ENCODE data around the gene EMB.
"Not testable (repeated sequence)": the region's sequence is repeated elsewhere in the genome, so short reads cannot be mapped to it uniquely, and the experiment has no call there.

Gene EMB, protein sequence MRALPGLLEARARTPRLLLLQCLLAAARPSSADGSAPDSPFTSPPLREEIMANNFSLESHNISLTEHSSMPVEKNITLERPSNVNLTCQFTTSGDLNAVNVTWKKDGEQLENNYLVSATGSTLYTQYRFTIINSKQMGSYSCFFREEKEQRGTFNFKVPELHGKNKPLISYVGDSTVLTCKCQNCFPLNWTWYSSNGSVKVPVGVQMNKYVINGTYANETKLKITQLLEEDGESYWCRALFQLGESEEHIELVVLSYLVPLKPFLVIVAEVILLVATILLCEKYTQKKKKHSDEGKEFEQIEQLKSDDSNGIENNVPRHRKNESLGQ

DNA sequence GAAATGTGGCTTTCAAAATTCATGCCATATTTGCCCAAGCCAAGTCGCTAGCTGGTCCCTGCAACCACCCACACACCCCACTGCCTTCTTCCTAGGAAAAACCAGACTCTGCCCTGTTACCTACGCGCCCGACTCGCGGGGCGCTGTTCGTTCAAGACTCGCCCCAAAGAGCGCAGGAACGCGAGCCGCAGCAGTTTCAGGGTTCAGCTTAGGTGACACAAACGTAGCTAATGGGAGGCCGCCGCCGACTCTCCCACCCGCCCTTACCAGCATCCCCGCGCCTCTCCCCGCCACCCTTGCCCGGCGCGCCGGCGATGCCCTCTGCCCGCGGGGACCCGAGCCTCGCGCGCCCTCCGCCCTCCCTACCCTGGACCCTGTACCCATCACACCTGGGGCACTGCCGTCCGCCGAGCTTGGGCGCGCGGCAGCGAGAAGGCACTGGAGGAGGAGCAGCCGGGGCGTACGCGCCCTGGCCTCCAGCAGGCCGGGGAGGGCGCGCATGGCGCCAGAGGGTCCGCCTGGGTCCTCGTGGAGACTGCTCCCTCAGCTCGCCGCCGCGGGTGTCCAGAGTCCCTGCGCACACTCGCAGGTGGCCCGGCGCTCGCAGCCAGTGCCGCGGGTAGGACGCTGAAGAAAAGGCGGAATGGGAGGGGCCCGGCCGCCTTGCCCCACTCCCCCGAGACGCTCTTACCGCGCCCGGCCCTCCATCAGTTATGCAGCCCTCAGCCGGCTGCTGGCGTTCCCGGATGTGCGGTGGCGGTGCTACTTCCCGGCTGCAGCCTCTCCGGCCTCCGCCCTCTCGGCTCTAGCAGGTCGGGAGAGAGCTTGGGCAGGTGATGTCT lies at the start of gene EMB:
Gene EMB (minus strand): TSS at position 638 of the 842 bp plus-strand sequence. CDS start 137 bp downstream, at position 501.
- peak; percentile 16 for DNase-seq

DNA sequence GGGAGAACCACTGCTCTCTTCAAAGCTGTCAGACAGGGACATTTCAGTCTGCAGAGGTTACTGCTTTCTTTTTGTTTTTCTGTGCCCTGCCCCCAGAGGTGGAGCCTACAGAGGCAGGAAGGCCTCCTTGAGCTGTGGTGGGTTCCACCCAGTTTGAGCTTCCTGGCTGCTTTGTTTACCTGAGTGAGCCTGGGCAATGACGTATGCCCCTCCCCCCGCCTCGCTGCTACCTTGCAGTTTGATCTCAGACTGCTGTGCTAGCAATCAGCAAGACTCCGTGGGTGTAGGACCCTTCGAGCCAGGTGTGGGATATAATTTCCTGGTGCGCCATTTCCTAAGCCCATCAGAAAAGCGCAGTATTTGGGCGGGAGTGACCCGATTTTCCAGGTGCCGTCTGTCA lies 48.4 kb upstream of the EMB start:
- not testable (repeated sequence) for DNase-seq

DNA sequence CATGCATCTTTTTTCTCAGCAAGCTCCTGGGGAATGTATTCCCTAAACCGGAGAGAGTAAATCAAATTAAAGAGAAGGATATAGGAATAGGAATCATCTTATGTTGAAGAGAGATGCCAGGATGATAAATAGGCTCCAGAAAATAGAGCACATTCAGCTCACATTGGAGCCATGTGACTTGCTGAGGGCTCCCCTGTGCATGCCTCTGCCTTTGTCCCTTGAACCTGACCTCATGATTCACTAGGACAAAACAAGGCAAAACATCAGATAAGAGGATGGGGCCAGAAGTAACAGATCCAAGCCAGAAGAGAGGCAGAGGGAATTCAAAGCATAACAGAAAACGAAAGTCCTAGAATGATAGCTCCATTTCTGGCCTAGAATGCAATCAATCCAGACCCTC lies 37.7 kb upstream of the EMB start:
- not testable (repeated sequence) for DNase-seq

DNA sequence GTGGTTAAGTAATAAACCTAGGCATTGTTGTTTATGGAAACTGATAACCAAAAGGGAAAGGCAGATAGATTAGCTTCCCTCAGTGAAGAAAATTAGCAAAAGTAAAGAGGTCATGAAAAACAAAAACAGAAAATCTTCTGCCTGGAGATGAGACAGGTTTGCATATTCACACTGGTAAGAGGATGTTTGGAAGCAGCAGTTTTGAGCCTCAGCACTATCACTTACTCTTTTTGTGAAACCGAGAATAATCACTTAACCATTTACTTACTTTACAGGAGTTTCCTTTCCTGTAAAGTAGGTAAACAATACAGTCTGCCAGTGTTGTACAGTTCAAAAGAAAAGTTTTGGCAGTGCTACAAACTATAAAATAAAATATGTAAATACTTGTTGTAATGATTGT lies 35.5 kb upstream of the EMB start:
- no peak for DNase-seq

DNA sequence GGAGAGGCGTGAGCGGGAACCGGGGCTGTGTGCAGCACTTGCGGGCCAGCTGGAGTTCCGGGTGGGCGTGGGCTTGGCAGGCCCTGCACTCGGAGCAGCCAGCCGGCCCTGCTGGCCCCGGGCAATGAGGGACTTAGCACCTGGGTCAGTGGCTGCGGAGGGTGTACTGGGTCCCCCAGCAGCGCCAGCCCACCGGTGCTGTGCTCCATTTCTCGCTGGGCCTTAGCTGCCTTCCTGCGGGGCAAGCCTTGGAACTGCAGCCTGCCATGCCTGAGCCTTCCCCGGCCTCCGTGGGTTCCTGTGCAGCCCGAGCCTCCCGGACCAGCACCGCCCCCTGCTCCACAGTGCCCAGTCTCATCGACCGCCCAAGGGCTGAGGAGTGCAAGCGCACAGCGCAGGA lies 23.9 kb upstream of the EMB start:
- not testable (repeated sequence) for DNase-seq

DNA sequence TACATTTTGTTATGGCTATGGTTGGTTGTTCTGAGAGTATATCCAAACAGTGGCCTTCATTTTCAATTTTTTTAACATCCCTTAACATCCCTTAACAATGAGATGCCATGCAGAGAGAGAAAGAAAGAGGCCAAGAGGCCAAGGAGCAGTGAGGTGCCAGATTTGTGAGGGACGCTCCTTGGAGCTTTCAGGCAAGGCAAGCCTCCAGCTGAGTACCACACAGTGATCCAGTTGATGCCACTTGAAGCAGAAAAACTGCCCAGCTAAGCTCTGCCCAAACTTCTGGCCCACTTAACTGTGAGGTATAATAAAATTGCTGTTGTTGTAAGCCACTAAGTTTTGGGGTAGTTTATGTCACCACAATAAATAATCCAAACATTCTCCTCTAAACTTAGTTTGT lies 22.6 kb upstream of the EMB start:
- DNase-seq: no peak

DNA sequence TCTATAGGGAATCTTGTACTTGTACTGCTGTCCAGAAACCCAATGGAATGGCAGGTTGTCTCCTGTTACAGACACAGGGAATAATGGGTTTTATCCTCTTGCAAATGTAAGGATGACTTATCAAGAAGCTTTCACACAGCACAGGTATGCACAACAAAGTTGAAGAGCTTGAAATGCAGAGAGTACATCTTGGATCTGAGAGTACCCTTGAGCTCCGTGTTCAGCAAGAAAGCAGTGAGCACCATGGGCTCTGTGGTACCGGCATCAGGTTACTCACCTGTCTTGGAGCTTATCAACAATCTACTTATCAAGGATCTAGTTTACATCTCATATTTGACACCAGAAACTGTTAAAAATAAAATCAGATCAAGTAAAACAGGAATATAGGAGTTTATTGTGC lies 22.0 kb upstream of the EMB start:
- peak; percentile 29 for DNase-seq

DNA sequence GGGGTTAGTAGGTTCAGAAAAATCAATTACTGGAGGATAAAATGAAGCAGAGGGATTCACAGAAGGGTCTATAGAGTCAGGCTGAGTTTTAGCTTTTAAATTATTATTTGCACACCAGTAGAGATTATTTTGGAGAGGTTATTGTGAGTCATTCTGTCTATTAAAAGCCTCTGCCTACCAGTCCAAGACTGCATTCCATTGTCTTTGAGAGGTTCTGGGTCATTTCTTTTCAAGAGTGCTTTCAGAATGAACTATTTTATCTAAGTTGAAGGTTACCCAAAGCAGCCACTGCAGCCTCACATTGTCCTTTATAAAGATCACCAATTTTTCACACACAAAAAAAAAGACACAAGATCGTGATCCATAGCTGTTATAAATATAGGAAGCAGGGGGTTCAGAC lies 21.5 kb upstream of the EMB start:
- not testable (repeated sequence) for DNase-seq

DNA sequence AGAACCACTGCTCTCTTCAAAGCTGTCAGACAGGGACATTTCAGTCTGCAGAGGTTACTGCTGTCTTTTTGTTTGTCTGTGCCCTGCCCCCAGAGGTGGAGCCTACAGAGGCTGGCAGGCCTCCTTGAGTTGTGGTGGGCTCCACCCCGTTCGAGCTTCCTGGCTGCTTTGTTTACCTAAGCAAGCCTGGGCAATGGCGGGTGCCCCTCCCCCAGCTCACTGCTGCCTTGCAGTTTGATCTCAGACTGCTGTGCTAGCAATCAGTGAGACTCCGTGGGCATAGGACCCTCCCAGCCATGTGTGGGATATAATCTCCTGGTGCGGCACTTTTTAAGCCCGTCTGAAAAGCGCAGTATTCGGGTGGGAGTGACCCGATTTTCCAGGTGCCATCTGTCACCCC lies 17.3 kb upstream of the EMB start:
- DNase-seq: not testable (repeated sequence)

DNA sequence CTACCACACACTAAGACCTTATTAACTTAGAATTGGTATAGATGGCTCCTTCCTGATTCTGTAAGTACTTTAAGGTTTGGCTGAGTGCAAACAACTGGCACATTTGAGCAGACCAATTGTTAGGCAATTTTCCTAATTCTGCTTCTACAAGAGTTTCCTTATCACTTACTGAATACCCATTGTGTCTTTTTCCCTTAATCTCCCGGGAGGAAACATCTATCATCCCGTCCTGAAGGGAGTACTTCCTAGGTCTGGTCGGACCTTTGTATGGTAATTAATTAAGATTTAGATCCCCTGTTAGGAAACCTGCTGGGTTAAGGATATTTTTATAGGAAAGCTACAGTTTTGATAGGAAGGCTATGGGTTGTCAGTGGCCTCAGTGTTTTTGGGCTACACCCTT lies 8.2 kb upstream of the EMB start:
- not testable (repeated sequence) for DNase-seq

DNA sequence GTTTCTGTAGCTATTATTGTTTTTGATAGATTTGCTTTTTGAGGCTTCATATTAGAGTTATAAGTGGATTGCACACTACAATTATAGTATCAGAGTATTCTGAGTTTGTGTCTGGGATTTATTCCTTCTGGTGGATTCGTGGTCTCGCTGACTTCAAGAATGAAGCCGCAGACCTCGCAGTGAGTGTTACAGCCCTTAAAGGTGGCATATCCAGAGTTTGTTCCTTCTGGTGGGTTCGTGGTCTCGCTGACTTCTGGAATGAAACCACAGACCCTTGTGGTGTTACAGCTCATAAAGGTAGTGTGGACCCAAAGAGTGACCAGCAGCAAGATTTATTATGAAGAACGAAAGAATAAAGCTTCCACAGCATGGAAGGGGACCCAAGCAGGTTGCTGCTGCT lies 6.9 kb upstream of the EMB start:
- no peak for DNase-seq

DNA sequence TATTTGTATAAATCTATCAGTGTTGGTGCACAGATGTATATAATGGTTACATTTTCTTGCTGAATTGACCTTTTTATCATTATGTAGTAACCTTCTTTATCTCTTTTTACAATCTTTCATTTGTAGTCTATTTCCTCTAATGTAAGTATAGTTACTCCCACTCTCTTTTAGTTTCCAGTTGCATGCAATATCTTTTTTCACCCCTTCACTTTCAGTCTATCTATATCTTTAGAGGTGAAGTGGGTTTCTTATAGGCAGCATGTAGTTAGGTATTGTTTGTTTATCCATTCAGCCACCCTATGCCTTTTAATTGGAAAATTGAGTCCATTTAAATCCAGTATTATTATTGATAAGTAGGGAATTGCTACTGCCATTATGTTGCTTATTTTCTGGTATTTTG lies 6.1 kb upstream of the EMB start:
- no peak for DNase-seq

DNA sequence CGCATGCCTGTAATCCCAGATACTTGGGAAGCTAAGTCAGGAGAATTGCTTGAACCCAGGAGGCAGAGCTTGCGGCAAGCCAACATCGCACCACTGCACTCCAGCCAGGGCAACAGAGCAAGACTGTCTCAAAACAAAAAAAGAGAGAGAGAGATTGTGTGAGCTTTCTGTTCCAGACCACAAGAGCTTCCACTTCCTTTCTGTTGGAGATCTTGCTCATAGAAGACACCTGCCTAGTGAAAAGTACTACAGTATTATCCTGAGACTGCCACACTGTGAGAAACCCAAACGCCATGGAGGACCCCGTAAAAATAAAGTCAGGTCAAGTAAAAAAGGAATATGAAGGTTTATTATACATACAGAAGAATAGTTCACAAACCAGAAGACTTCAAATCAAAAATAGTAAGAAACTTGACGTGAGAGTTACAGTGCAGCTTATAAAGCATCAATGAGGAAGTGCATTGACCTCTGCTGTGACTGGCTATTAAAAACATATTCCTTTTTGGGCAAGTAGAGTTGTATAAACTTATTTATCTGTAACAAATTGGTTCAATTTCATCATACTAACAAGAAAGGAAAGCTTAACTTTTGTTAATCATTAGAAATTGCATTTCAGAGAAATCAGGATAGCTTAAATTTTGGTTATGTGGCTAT lies 4.3 kb upstream of the EMB start:
- no peak for DNase-seq

DNA sequence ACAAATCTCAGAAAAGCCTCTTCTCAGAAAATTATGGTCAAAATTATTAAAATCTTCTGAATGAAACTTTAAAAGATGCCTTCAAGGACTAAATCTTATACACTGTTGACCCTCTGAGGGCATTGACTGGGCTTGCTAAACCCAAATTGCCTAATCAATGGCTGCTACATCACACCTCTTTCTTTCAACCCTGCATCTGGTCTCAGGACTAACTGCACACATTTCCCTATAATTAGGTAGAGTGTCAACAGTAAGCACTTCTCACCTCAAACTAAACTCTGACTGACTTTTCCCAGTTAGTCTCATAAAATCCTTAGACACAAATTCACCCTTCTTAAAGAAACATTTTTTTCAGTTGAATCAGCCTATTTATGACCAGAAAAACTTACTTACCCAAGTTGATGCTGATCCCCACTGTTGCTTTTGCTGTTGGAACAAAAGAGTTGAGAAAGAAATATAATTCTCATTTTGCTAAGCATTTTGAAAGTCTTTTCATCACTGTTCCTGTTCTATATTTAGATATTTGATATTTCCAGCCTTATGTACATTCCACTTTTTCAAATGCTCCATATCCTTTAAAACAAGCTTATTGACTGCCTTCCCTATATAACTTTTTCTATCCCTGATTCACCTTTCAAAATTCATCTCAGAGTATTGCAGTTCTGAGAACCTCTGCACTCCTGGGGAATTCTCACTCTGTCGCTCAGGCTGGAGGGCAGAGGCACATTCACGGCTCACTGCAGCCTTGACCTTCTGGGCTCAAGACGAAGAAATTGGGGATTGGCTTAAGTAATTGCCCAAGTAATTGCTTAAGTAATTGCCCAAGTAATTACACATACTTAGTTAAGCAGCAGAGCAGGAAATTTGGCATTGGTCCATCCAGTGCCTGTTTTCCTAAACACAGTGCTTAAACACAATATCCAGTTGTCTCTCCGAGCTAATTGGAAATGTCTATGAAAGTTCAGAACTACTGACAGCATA lies 1.8 kb upstream of the EMB start:
- peak; percentile 53 for DNase-seq

DNA sequence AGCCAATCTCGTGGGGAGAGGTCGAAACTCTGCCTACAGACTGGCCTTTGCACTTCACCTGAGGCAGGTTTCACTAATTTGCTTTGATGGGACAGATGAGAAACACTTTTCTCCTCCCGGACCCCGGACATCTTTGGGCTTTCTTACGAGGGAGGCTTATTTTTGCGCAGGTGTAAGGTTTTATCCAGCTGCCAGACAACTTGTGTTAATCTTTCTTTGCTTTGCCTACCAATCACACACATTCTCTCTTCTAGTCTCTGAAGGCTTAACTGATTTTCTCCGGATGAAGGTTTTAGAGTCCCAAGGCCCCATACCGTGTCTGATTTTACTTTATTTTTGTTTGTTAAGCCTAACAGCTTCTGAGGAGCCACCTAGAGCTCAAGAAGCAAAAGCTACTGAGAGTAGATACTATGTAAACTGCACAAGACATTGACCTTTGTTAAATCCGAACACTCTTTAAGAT lies 436 bp upstream of the EMB start:
- DNase-seq: no peak

DNA sequence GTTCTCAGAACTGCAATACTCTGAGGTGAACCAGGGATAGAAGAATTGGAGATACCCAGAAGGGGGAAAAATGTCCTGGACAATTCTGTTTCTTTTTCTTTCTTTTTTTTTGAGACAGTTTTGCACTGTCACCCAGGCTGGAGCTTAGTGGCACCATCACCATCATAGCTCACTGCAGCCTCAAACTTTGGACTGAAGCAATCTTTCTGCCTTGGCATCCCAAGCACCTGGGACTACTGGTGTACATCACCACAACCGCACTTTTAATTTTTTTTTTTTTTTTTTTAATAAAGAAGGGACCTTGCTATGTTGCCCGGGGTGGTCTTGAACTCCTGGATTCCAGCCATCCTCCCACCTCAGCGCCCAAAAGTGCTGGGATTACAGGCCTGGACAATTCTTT lies 1.9 kb downstream of the EMB start:
- DNase-seq: no peak

DNA sequence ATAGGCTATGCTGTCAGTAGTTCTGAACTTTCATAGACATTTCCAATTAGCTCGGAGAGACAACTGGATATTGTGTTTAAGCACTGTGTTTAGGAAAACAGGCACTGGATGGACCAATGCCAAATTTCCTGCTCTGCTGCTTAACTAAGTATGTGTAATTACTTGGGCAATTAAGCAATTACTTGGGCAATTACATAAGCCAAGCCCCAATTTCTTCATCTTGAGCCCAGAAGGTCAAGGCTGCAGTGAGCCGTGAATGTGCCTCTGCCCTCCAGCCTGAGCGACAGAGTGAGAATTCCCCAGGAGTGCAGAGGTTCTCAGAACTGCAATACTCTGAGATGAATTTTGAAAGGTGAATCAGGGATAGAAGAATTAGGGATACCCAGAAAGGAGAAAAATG lies 3.0 kb downstream of the EMB start:
- not testable (repeated sequence) for DNase-seq

DNA sequence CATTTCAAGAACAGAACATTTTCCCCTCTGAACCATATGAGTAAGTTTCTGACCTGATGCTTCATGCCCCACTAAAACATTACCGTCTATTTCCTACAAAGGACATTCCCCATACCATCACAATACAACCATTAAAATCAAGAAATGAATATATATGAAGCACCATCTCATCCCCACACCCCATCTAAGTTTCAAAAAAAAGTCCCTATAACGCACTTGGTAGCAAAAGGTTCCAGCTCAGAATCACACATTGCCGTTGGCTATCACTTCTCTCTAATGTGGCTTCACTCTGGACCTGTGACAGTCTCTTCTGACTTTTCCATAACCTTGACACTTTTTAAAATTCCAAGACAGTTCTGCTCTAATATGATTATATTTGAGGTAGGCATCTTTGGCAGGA lies 5.9 kb downstream of the EMB start:
- DNase-seq: no peak

DNA sequence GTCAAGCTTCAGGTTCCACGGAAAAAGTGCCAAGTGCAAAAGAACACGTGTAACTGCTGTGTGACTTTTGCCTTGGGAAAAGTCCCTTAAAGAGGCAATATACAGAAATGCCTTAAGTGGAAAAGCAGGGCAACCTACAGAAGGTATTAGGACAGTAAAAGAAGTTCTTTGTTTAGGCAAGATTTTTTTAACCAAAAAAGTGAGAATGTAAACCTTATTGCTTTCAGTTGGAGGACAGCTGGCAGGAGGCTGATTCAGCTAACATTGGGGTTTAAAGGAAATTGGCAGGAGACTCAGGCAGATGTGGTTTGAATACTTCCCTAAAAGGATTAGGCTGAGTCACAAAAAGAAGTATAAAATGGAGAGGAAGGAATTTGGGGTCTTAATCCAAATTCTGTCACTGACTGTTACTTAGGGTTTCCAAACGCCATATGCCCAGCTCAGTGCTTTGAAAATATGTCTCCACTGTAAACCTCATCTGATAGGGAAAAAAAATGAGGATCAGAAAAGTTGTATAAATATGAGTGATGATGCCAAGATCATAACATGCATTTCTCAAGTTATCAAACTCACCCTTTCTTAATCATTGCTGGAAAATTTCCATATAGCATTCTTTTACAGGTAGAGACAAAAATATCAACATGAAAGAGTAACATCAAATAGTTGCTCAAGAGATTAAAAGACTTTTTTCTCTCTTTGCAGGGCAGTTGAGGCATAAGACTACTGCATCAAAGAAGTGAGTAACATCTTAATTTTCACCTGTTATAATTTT lies 9.8 kb downstream of the EMB start:
- DNase-seq: not testable (repeated sequence)

DNA sequence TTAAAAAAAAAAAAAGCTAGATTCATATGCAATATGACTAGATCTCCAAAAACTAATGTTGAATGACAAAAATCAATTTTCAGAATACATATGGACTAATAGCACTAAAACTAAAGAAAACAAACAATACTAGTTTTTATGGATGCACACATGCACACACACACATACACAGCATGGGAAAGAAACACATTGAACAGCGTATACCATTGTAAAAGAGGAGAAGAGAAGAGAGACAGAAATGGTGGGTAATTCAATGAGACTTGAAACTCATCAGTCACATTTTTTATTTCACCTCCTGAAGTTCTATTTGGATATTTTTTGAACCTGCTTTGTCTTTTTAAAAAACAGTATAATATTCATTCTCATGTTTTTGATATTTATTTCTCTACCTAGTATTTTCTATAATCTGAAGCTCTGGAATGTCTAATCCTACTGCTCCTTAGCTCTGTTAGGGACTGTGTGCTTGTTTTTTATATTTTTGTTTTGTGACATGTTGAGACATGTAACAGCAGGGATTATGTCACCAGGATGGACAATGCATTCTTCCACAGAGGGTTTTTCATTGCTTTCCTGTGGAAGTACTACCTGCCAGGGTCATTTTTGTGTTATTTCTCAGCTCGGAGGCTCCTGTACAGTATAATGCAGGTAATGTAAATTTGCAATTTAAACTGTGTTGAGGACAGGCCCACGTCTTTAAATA lies 17.8 kb downstream of the EMB start:
- not testable (repeated sequence) for DNase-seq

All from DMS79 (cell line).